ENCODE results near the gene PUM1.
"Not testable (repeated sequence)": the region's sequence is repeated elsewhere in the genome, so short reads cannot be mapped to it uniquely, and the experiment has no call there.

The PUM1 gene

GRCh38 chr1:30957560-30958222 lies 107.8 kb downstream of the PUM1 start:
- DNase-seq, result no peak

- DNase-seq, result no peak
These were observed 110.0 kb downstream of the PUM1 start for GRCh38 chr1:30955448-30956015.

- DNase-seq, result no peak
These were observed 111.8 kb downstream of the PUM1 start for GRCh38 chr1:30953685-30954084.

GRCh38 chr1:30952098-30952497 lies 113.4 kb downstream of the PUM1 start:
- no peak for DNase-seq

GRCh38 chr1:30950700-30951099 lies 114.8 kb downstream of the PUM1 start:
- DNase-seq, result no peak

GRCh38 chr1:30950053-30950452 lies 115.5 kb downstream of the PUM1 start:
- DNase-seq, result no peak

GRCh38 chr1:30949487-30949838 lies 116.1 kb downstream of the PUM1 start:
- not testable (repeated sequence) for DNase-seq

- not testable (repeated sequence) for DNase-seq
These were observed 116.6 kb downstream of the PUM1 start for GRCh38 chr1:30948813-30949486.

- DNase-seq, result no peak
These were observed 117.2 kb downstream of the PUM1 start for GRCh38 chr1:30948278-30948677.

GRCh38 chr1:30947212-30947611 lies 118.3 kb downstream of the PUM1 start:
- no peak for DNase-seq

- DNase-seq, result no peak
These were observed 123.1 kb downstream of the PUM1 start for GRCh38 chr1:30942326-30942963.

GRCh38 chr1:30940541-30940940 lies 125.0 kb downstream of the PUM1 start:
- DNase-seq, result no peak

- no peak for DNase-seq
These were observed 128.9 kb downstream of the PUM1 start for GRCh38 chr1:30936541-30937171.

GRCh38 chr1:30935758-30936157 lies 129.8 kb downstream of the PUM1 start:
- DNase-seq, result not testable (repeated sequence)

- DNase-seq, result no peak
These were observed 130.9 kb downstream of the PUM1 start for GRCh38 chr1:30934613-30935012.

GRCh38 chr1:30933874-30934252 lies 131.7 kb downstream of the PUM1 start:
- DNase-seq, result no peak

GRCh38 chr1:30930631-30931173 lies 134.8 kb downstream of the PUM1 start:
- no peak for DNase-seq

- no peak for DNase-seq
These were observed 135.5 kb downstream of the PUM1 start for GRCh38 chr1:30929944-30930525.

GRCh38 chr1:30929135-30929889 lies 136.2 kb downstream of the PUM1 start:
- no peak for DNase-seq

GRCh38 chr1:30928789-30929134 lies 136.8 kb downstream of the PUM1 start:
- DNase-seq, result no peak

GRCh38 chr1:30928171-30928570 lies 137.3 kb downstream of the PUM1 start:
- DNase-seq, result no peak

- no peak for DNase-seq
These were observed 138.1 kb downstream of the PUM1 start for GRCh38 chr1:30927448-30927847.

All from effector CD8-positive, alpha-beta T cell (primary cell).